ENCODE measurements around the gene UGT1A1. TPM values are rescaled to one million over a fixed set of nuclear protein-coding genes. Genes with fewer than 3 reads are reported as not detected.

UGT1A1 gene
- total RNA-seq, 1 donor from 2014 or later, result not detected

- intact Hi-C loops (cut with DNase I), result no loop called here
- peak; percentile 68 for DNase-seq (ENCODE audit: low spot score)
Observed at GRCh38 chr2:233813236-233814055, 53.4 kb downstream of the UGT1A1 start.

- intact Hi-C loops (cut with DNase I), result no loop called here
- peak; percentile 41 for DNase-seq (ENCODE audit: low spot score)
Observed at GRCh38 chr2:233814056-233814835, 54.2 kb downstream of the UGT1A1 start.

- intact Hi-C loops (cut with DNase I), result no loop called here
- DNase-seq (ENCODE audit: low spot score), result no peak
Observed at GRCh38 chr2:233815861-233816260, 55.8 kb downstream of the UGT1A1 start.

GRCh38 chr2:233816334-233816733 lies 56.3 kb downstream of the UGT1A1 start:
- intact Hi-C loops (cut with DNase I), result no loop called here
- DNase-seq (ENCODE audit: low spot score), result no peak

- intact Hi-C loops (cut with DNase I), result no loop called here
- peak; percentile 63 for DNase-seq (ENCODE audit: low spot score)
Observed at GRCh38 chr2:233816771-233817170, 56.7 kb downstream of the UGT1A1 start.

GRCh38 chr2:233817361-233817911 lies 57.4 kb downstream of the UGT1A1 start:
- intact Hi-C loops (cut with DNase I), result no loop called here
- DNase-seq (ENCODE audit: low spot score), result peak; percentile 53

GRCh38 chr2:233817995-233818638 lies 58.0 kb downstream of the UGT1A1 start:
- intact Hi-C loops (cut with DNase I), result no loop called here
- peak; percentile 60 for DNase-seq (ENCODE audit: low spot score)

GRCh38 chr2:233818639-233819621 lies 58.9 kb downstream of the UGT1A1 start:
- peak; percentile 68 for DNase-seq (ENCODE audit: low spot score)
- intact Hi-C loops (cut with DNase I), result no loop called here

GRCh38 chr2:233819884-233820773 lies 60.1 kb downstream of the UGT1A1 start:
- peak; percentile 69 for DNase-seq (ENCODE audit: low spot score)
- intact Hi-C loops (cut with DNase I), result no loop called here

GRCh38 chr2:233820774-233821105 lies 60.7 kb downstream of the UGT1A1 start:
- intact Hi-C loops (cut with DNase I), result no loop called here
- DNase-seq (ENCODE audit: low spot score), result peak; percentile 53

- DNase-seq (ENCODE audit: low spot score), result no peak
- intact Hi-C loops (cut with DNase I), result no loop called here
Observed at GRCh38 chr2:233821196-233821595, 61.1 kb downstream of the UGT1A1 start.

GRCh38 chr2:233821709-233822100 lies 61.6 kb downstream of the UGT1A1 start:
- no peak for DNase-seq (ENCODE audit: low spot score)
- intact Hi-C loops (cut with DNase I), result no loop called here

GRCh38 chr2:233822101-233822771 lies 62.2 kb downstream of the UGT1A1 start:
- intact Hi-C loops (cut with DNase I), result no loop called here
- DNase-seq (ENCODE audit: low spot score), result peak; percentile 75

Other genes starting within 250 kb of the UGT1A1 start
- 23.8 TPM for gene USP40, start 193.5 kb upstream of the UGT1A1 start, total RNA-seq
- gene UGT1A8, start 142.6 kb upstream of the UGT1A1 start, total RNA-seq, result not detected
- gene UGT1A10, start 123.8 kb upstream of the UGT1A1 start, total RNA-seq, result not detected
- not detected for gene UGT1A9, start 88.4 kb upstream of the UGT1A1 start, total RNA-seq
- not detected for gene UGT1A7, start 78.4 kb upstream of the UGT1A1 start, total RNA-seq
- gene UGT1A6, start 67.4 kb upstream of the UGT1A1 start, total RNA-seq, result not detected
- not detected for gene UGT1A5, start 47.4 kb upstream of the UGT1A1 start, total RNA-seq
- gene UGT1A4, start 41.5 kb upstream of the UGT1A1 start, total RNA-seq, result not detected
- not detected for gene UGT1A3, start 31.2 kb upstream of the UGT1A1 start, total RNA-seq
- not detected for gene MROH2A, start 18.1 kb downstream of the UGT1A1 start, total RNA-seq
- gene HJURP, start 94.3 kb downstream of the UGT1A1 start, total RNA-seq, result not detected
- gene TRPM8, start 157.1 kb downstream of the UGT1A1 start, total RNA-seq, result 0.73 TPM

All from cardiac septum (tissue), 1 donor.